ENCODE measurements around the gene TP73. TPM values are rescaled to one million over a fixed set of nuclear protein-coding genes. Genes with fewer than 3 reads are reported as not detected.

TP73 gene
- total RNA-seq, 1 experiment from 2014 or later = 2.6 TPM

GRCh38 chr1:3629561-3630160 is 22.7 kb upstream of the TP73 start:
- ChIA-PET POLR2A (ENCODE audit: unreplicated experiment) (no interaction called here), CTCF (interaction anchor here (0.5 to 1.6 kb wide), 3 partner anchors 11 to 143 kb away, joined by 3 read pairs; no protein-coding TSS in a partner anchor)
- Histone ChIP-seq H3F3A (ENCODE audit: low read length, unreplicated experiment) (no peaks in the 10 kb centered on the region), H2AFZ (ENCODE audit: low read length) (no peak overlapping the region), H3K4me3 (ENCODE audit: low read length) (no peak overlapping the region), H4K20me1 (ENCODE audit: low read length) (no peaks in the 10 kb centered on the region), H3K9me2 (replicated peaks; ENCODE audit: low read length) (no peaks in the 10 kb centered on the region), H3K79me2 (ENCODE audit: low read length) (peaks cover 9% of the 10 kb centered on the region; the same call in 1 of the 2 replicates), H3K4me1 (ENCODE audit: insufficient read depth, low read length) (peaks cover 6% of the 10 kb centered on the region), H3K27ac (ENCODE audit: low read length) (no peak overlapping the region), H3K4me2 (ENCODE audit: low read length) (no peak overlapping the region), H3K27me3 (ENCODE audit: low read length) (no peaks in the 10 kb centered on the region), H3K36me3 (ENCODE audit: low read depth, low read length) (peaks cover 41% of the 10 kb centered on the region), H3K9ac (ENCODE audit: low read length) (no peak overlapping the region), H3K9me3 (ENCODE audit: low read length) (no peaks in the 10 kb centered on the region)
- no peak for ATAC-seq
- intact Hi-C loops (cut with micrococcal nuclease) = no loop called here
- BruUV-seq (replicated peaks) = TSS peak; percentile 32
- TF ChIP-seq EZH2 (IDR thresholded peaks at IDR 0.05; ENCODE audit: low read length, unreplicated experiment) = no peak
- TF ChIP-seq, protein P1, sequence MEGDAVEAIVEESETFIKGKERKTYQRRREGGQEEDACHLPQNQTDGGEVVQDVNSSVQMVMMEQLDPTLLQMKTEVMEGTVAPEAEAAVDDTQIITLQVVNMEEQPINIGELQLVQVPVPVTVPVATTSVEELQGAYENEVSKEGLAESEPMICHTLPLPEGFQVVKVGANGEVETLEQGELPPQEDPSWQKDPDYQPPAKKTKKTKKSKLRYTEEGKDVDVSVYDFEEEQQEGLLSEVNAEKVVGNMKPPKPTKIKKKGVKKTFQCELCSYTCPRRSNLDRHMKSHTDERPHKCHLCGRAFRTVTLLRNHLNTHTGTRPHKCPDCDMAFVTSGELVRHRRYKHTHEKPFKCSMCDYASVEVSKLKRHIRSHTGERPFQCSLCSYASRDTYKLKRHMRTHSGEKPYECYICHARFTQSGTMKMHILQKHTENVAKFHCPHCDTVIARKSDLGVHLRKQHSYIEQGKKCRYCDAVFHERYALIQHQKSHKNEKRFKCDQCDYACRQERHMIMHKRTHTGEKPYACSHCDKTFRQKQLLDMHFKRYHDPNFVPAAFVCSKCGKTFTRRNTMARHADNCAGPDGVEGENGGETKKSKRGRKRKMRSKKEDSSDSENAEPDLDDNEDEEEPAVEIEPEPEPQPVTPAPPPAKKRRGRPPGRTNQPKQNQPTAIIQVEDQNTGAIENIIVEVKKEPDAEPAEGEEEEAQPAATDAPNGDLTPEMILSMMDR (conservative IDR thresholded peaks at IDR 0.05; ENCODE audit: low read depth, low read length) = no peak
- TF ChIP-seq EZH2phosphoT487 (IDR thresholded peaks at IDR 0.05; ENCODE audit: borderline replicate concordance, low read length) = no peak
- no peak for DNase-seq

- H3K4me2 ChIP-seq (ENCODE audit: low read length) = no peak overlapping the region
- no peak overlapping the region for H3K27ac ChIP-seq (ENCODE audit: low read length)
- peaks cover 6% of the 10 kb centered on the region for H3K4me1 ChIP-seq (ENCODE audit: insufficient read depth, low read length)
- no peak overlapping the region for H2AFZ ChIP-seq (ENCODE audit: low read length)
- H3F3A ChIP-seq (ENCODE audit: low read length, unreplicated experiment) = no peaks in the 10 kb centered on the region
- H3K36me3 ChIP-seq (ENCODE audit: low read depth, low read length) = peaks cover 43% of the 10 kb centered on the region
- H3K4me3 ChIP-seq (ENCODE audit: low read length) = no peak overlapping the region
- DNase-seq = no peak
- intact Hi-C loops (cut with micrococcal nuclease) = no loop called here
- peaks cover 9% of the 10 kb centered on the region; the same call in 1 of the 2 replicates for H3K79me2 ChIP-seq (ENCODE audit: low read length)
- POLR2A ChIA-PET (ENCODE audit: unreplicated experiment) = interaction anchor here (0.5 kb wide), 1 partner anchor 134 kb away, joined by 3 read pairs; no protein-coding TSS in a partner anchor
- BruUV-seq (replicated peaks) = no TSS peak
- no peak overlapping the region for H3K9ac ChIP-seq (ENCODE audit: low read length)
- ATAC-seq = no peak
- TF ChIP-seq EZH2 (IDR thresholded peaks at IDR 0.05; ENCODE audit: low read length, unreplicated experiment) (no peak), EZH2phosphoT487 (IDR thresholded peaks at IDR 0.05; ENCODE audit: borderline replicate concordance, low read length) (no peak)
- TF ChIP-seq, protein P1 (conservative IDR thresholded peaks at IDR 0.05; ENCODE audit: low read depth, low read length) = no peak
- no peaks in the 10 kb centered on the region for H3K9me2 ChIP-seq (replicated peaks; ENCODE audit: low read length)
- CTCF ChIA-PET = interaction anchor here (0.9 to 1.6 kb wide), 2 partner anchors 11 to 94 kb away, joined by 3 read pairs; no protein-coding TSS in a partner anchor
- H3K9me3 ChIP-seq (ENCODE audit: low read length) = no peaks in the 10 kb centered on the region
- H4K20me1 ChIP-seq (ENCODE audit: low read length) = no peaks in the 10 kb centered on the region
- no peaks in the 10 kb centered on the region for H3K27me3 ChIP-seq (ENCODE audit: low read length)
Measured at GRCh38 chr1:3630161-3630611, 22.1 kb upstream of the TP73 start.

DNA sequence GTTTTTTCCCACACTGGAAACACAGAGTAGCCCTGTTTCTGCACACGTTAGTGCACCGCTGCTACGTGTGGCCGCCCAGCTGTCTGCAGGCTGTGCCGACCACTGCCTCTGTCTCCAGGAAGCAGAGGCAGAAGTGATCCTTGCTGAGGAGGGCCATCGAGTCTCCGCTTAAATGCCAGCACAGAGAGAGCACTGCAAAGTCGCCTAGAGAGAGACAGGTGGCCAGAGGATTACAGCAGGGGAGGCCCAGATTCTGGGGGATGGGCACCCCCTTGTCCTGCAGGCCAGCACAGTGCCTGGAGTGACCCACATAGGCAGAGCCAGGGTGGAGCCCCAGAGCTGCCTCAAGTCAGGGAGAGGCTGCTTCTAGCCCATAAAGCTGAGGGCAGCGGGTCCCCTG is 21.4 kb upstream of the TP73 start:
- Histone ChIP-seq H3K4me3 (ENCODE audit: low read length) (no peak overlapping the region), H3K27me3 (ENCODE audit: low read length) (no peaks in the 10 kb centered on the region), H3K27ac (ENCODE audit: low read length) (no peak overlapping the region), H3K9me2 (replicated peaks; ENCODE audit: low read length) (no peaks in the 10 kb centered on the region), H3K36me3 (ENCODE audit: low read depth, low read length) (peaks cover 43% of the 10 kb centered on the region), H3K4me1 (ENCODE audit: insufficient read depth, low read length) (peaks cover 2% of the 10 kb centered on the region), H3F3A (ENCODE audit: low read length, unreplicated experiment) (no peaks in the 10 kb centered on the region), H3K79me2 (ENCODE audit: low read length) (peaks cover 3% of the 10 kb centered on the region; the same call in 1 of the 2 replicates), H2AFZ (ENCODE audit: low read length) (no peak overlapping the region), H3K4me2 (ENCODE audit: low read length) (no peak overlapping the region), H3K9ac (ENCODE audit: low read length) (no peak overlapping the region), H4K20me1 (ENCODE audit: low read length) (no peaks in the 10 kb centered on the region), H3K9me3 (ENCODE audit: low read length) (no peaks in the 10 kb centered on the region)
- ATAC-seq (no peak), DNase-seq (no peak)
- no TSS peak for BruUV-seq (replicated peaks)
- ChIA-PET POLR2A (ENCODE audit: unreplicated experiment) (interaction anchor here (0.5 kb wide), 1 partner anchor 135 kb away, joined by 3 read pairs; no protein-coding TSS in a partner anchor), CTCF (interaction anchor here (1.6 kb wide), 1 partner anchor 12 kb away, joined by 3 read pairs; no protein-coding TSS in a partner anchor)
- no peak for TF ChIP-seq EZH2 (IDR thresholded peaks at IDR 0.05; ENCODE audit: low read length, unreplicated experiment)
- TF ChIP-seq, protein P1 (conservative IDR thresholded peaks at IDR 0.05; ENCODE audit: low read depth, low read length) = no peak
- no peak for TF ChIP-seq EZH2phosphoT487 (IDR thresholded peaks at IDR 0.05; ENCODE audit: borderline replicate concordance, low read length)
- intact Hi-C loops (cut with micrococcal nuclease) = no loop called here

All from PC-3 (cell line).